ENCODE measurements around the gene DNAH3.

GRCh38 chr16:21075252-21075651 is 75.4 kb downstream of the DNAH3 start:
- TF ChIP-seq POLR2A (IDR thresholded peaks at IDR 0.05; ENCODE audit: low read depth, low read length) = no peak
- no peak for TF ChIP-seq TAF1 (IDR thresholded peaks at IDR 0.05; ENCODE audit: borderline replicate concordance, low read depth, low read length)
